ENCODE measurements around the gene ANO1.

Gene ANO1

DNA sequence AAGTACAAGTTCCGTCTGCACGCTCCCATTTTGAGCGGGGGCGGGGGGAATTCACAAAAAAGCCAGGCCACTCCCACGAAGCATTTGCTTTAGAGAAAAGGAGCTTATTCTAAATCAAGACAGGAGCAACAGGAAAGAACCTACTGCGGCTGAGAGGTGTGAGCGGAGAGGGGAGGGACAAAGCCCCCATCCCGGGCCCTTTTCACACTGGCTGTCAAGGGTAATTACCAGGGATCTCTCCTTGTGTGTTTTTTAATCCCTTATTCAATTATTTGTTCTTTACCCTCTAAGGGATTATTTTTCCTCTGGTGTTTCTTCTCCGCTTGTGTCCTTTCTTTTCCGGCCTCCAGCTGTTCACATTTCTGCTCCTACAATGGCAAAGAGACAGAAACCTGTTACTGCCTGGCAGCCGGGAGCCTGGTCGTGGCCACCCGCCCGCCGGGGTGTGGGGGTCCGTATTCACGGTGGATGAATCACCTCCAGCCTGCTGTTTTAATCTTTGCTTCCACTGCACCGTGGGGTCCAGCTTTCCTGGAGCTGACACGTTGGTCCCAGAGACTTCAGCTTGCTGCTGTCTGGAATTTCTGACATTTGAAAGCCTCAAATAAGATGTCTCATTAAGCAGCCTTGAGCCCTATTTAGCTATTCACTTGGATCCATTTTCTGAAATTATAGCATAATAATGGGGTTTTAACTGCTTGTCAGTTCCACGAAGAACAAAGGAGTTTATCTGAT lies 63.5 kb downstream of the ANO1 start:
- no peak for DNase-seq (ENCODE audit: low read depth)
- TF ChIP-seq, protein P1, sequence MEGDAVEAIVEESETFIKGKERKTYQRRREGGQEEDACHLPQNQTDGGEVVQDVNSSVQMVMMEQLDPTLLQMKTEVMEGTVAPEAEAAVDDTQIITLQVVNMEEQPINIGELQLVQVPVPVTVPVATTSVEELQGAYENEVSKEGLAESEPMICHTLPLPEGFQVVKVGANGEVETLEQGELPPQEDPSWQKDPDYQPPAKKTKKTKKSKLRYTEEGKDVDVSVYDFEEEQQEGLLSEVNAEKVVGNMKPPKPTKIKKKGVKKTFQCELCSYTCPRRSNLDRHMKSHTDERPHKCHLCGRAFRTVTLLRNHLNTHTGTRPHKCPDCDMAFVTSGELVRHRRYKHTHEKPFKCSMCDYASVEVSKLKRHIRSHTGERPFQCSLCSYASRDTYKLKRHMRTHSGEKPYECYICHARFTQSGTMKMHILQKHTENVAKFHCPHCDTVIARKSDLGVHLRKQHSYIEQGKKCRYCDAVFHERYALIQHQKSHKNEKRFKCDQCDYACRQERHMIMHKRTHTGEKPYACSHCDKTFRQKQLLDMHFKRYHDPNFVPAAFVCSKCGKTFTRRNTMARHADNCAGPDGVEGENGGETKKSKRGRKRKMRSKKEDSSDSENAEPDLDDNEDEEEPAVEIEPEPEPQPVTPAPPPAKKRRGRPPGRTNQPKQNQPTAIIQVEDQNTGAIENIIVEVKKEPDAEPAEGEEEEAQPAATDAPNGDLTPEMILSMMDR (IDR thresholded peaks at IDR 0.05; ENCODE audit: low read depth, low read length, missing control alignments): no peak
- in situ Hi-C loops (cut with HindIII; ENCODE audit: low sequenced_read_pairs): no loop called here
- peak overlapping the region; percentile 4 for H3K4me3 ChIP-seq (ENCODE audit: low read depth, low read length)

DNA sequence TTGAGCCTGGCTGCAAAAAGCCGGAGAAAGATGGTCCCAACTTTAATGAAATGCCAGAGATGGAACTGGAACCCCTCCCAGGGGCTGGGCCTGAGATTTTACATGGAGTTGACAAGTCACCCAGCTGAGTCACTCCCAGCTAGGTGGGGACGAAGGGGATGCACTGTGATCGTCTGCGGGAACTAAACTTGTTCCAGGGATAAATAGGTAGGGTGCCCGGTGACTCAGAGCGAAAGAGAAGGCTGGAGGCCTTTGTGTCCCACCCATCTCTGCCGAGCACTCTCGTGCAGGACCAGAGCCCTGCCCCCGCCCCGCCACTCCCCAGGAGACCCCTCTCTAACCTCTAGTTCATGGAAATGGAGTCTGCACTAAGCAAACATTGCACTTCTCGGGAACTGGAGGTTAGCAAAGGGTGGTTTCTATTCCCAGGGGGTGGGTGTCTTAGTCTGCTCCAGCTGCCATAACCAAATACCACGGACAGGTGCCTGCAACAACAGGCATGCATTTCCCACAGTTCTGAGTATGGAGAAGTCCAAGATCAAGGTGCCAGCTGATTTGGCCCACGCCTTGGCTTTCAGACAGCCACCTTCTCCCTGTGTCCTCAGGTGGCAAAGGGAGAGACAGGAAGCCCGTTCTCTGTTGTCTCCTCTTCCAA lies 64.2 kb downstream of the ANO1 start:
- no peak for DNase-seq (ENCODE audit: low read depth)

DNA sequence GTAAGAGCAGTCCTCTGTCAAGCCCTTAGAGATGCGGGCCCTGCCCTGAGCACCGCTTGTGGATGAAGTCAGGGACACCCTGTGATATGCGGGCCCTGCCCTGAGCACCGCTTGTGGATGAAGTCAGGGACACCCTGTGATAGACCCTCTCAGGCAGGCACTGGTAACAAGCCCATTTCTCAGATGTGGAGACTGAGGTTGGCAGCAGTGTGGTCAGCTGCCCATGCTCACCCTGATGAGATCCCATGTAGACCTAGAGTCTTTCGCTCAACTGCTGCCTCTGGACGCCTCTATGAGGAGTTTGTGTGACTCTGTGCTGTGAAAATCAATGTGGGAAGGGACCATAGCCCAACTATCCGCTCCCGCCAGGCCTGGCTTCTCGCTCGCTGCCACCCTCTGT lies 66.1 kb downstream of the ANO1 start:
- H3K4me3 ChIP-seq (ENCODE audit: low read depth, low read length): no peak overlapping the region
- TF ChIP-seq, protein P1 (IDR thresholded peaks at IDR 0.05; ENCODE audit: low read depth, low read length, missing control alignments): no peak
- in situ Hi-C loops (cut with HindIII; ENCODE audit: low sequenced_read_pairs): no loop called here
- DNase-seq (ENCODE audit: low read depth): no peak

More for the DNA sequence above, 64.2 kb downstream of the ANO1 start:
- TF ChIP-seq, protein P1 (IDR thresholded peaks at IDR 0.05; ENCODE audit: low read depth, low read length, missing control alignments): no peak
- H3K4me3 ChIP-seq (ENCODE audit: low read depth, low read length): no peak overlapping the region
- in situ Hi-C loops (cut with HindIII; ENCODE audit: low sequenced_read_pairs): no loop called here

DNA sequence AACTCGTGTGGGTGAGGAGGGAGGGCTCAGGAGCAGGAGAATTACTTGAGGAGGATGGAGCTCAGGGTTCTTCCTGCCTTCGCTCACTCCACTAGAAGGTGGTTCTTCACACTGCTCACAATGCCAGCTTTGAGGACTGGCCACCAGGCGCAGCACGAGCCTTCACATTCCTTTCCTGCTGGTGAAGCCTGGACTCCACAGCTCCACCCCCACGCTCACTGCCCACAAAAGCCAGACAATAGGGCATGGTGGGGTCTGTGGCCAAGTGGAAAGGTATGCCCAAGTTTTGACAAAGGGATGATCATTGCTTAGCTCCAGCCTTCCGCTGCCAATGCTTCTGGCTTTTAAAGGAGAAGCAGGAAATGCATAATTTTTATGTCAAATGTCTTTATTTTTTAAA lies 67.0 kb downstream of the ANO1 start:
- no peak for DNase-seq (ENCODE audit: low read depth)
- TF ChIP-seq, protein P1 (IDR thresholded peaks at IDR 0.05; ENCODE audit: low read depth, low read length, missing control alignments): no peak
- no peak overlapping the region for H3K4me3 ChIP-seq (ENCODE audit: low read depth, low read length)
- in situ Hi-C loops (cut with HindIII; ENCODE audit: low sequenced_read_pairs): no loop called here

DNA sequence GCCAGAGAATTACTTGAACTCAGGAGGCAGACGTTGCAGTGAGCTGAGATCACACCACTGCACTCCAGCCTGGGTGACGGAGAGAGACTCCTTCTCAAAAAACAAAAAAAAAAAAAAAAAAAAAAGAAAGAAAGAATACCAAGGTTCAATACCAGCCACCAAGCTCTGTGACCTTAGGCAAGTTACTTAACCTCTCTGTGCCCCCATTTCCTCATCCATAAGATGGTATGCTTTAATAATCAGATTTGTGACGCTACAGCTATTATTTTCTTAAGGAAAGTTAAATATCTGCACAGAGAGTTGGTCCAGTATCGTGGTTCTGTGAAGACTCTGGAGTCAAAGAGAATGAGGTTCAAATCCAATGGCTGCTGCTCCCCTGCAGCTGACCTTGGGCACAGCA lies 67.7 kb downstream of the ANO1 start:
- TF ChIP-seq, protein P1 (IDR thresholded peaks at IDR 0.05; ENCODE audit: low read depth, low read length, missing control alignments): no peak
- no peak for DNase-seq (ENCODE audit: low read depth)
- in situ Hi-C loops (cut with HindIII; ENCODE audit: low sequenced_read_pairs): no loop called here
- H3K4me3 ChIP-seq (ENCODE audit: low read depth, low read length): no peak overlapping the region

DNA sequence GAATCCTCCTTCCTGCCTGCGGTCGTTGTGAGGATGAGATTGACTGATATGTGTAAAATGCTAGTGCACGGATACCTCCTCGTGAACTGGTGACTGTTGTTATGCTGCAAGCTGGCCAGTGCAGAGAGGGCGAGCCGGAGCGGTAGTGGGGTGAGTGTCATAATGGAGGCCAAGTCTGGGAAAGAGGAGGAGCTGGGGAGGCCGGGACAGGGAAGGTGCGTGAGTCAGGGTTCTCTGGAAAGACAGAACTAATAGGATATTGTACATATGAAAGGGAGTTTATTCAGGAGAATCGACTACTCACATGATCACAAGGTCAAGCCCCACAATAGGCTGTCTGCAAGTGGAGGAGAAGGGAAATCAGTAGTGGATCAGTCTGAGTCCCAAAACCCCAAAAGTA lies 68.2 kb downstream of the ANO1 start:
- H3K4me3 ChIP-seq (ENCODE audit: low read depth, low read length): no peak overlapping the region
- TF ChIP-seq, protein P1 (IDR thresholded peaks at IDR 0.05; ENCODE audit: low read depth, low read length, missing control alignments): no peak
- DNase-seq (ENCODE audit: low read depth): no peak
- in situ Hi-C loops (cut with HindIII; ENCODE audit: low sequenced_read_pairs): no loop called here

All from astrocyte of the cerebellum (primary cell).